ENCODE measurements around the gene SERPINE2. TPM values are rescaled to one million over a fixed set of nuclear protein-coding genes. Genes with fewer than 3 reads are reported as not detected.

Gene SERPINE2
- total and polyA plus RNA-seq, 2 experiments from 2014 or later = 18.3 to 44.3 TPM

- no peak overlapping the region for H3K4me3 ChIP-seq
- no peak overlapping the region for H3K27ac ChIP-seq
- no peaks in the 10 kb centered on the region for H3K27me3 ChIP-seq
- no peaks in the 10 kb centered on the region for H3K9me3 ChIP-seq (ENCODE audit: low read depth)
- no peak for DNase-seq (ENCODE audit: low read depth in 1 of 2, low spot score in 1 of 2)
- no peaks in the 10 kb centered on the region for H3K4me1 ChIP-seq (ENCODE audit: low read depth)
- H3K36me3 ChIP-seq = no peaks in the 10 kb centered on the region
- no peak for TF ChIP-seq CTCF (IDR thresholded peaks at IDR 0.05; ENCODE audit: low read depth, low read length)
Measured at GRCh38 chr2:223929571-223930102, 109.4 kb downstream of the SERPINE2 start.

- H3K36me3 ChIP-seq = no peaks in the 10 kb centered on the region
- H3K4me3 ChIP-seq = no peak overlapping the region
Measured at GRCh38 chr2:223928113-223929006, 110.7 kb downstream of the SERPINE2 start.

GRCh38 chr2:223925106-223925505 is 114.0 kb downstream of the SERPINE2 start:
- H3K9me3 ChIP-seq (ENCODE audit: low read depth) = no peaks in the 10 kb centered on the region
- no peaks in the 10 kb centered on the region for H3K36me3 ChIP-seq
- no peak overlapping the region for H3K4me3 ChIP-seq
- TF ChIP-seq CTCF (IDR thresholded peaks at IDR 0.05; ENCODE audit: low read depth, low read length) = no peak
- no peaks in the 10 kb centered on the region for H3K4me1 ChIP-seq (ENCODE audit: low read depth)
- H3K27me3 ChIP-seq = no peaks in the 10 kb centered on the region
- no peak overlapping the region for H3K27ac ChIP-seq
- peak in 1 of 2 donors; percentile 63 for DNase-seq (ENCODE audit: low read depth in 1 of 2, low spot score in 1 of 2)

More at GRCh38 chr2:223928113-223929006, 110.7 kb downstream of the SERPINE2 start:
- H3K9me3 ChIP-seq (ENCODE audit: low read depth) = no peaks in the 10 kb centered on the region
- H3K4me1 ChIP-seq (ENCODE audit: low read depth) = no peaks in the 10 kb centered on the region
- TF ChIP-seq CTCF (IDR thresholded peaks at IDR 0.05; ENCODE audit: low read depth, low read length) = no peak
- DNase-seq (ENCODE audit: low read depth in 1 of 2, low spot score in 1 of 2) = no peak
- H3K27me3 ChIP-seq = no peaks in the 10 kb centered on the region
- no peak overlapping the region for H3K27ac ChIP-seq

Other genes with a start within 250 kb of the SERPINE2 start
- 2.1 TPM in 1 of 2 replicates, not detected in the other for gene AP1S3, start 201.7 kb downstream of the SERPINE2 start, total RNA-seq
- 0.87 and 1.6 TPM in 2 replicates for gene AP1S3, start 201.7 kb downstream of the SERPINE2 start, polyA plus RNA-seq
- 19.0 and 20.7 TPM in 2 replicates for gene WDFY1, start 94.0 kb downstream of the SERPINE2 start, total RNA-seq
- 20.8 and 30.7 TPM in 2 replicates for gene WDFY1, start 94.0 kb downstream of the SERPINE2 start, polyA plus RNA-seq
- 31.5 and 38.4 TPM in 2 replicates for gene MRPL44, start 81.8 kb downstream of the SERPINE2 start, total RNA-seq
- gene MRPL44, start 81.8 kb downstream of the SERPINE2 start, polyA plus RNA-seq = 35.3 and 44.7 TPM in 2 replicates